Suprapubic skin (tissue), 3 donors: ENCODE results near the gene TMEM200C.

Source experiments
- CTCF ChIP-seq, 2 donors: fragments of 200-600 bp in 1 of 2; fragments of 450-650 bp in 1 of 2; sonication (generic) in 1 of 2; IDR thresholded peaks; one replicate each; pipeline ENCODE4 v1.5.1; 2016 to 2019; ENCODE audit warnings: antibody characterized with exemption in 2 of 2, mild to moderate bottlenecking in 1 of 2, moderate library complexity in 1 of 2
- EP300 ChIP-seq: sonication (generic); formaldehyde crosslinking; IDR thresholded peaks from one replicate; pipeline ENCODE4 v1.6.1; 2017; ENCODE audit warnings: antibody characterized with exemption

- TF ChIP-seq EP300 (no peak), CTCF (IDR thresholded peaks at IDR 0.05) (peak; percentile 12 to 82)
These were observed 4.8 kb downstream of the TMEM200C start for GRCh38 chr18:5890331-5891183.
